ENCODE results near the gene ITGA6.

Gene ITGA6

DNA sequence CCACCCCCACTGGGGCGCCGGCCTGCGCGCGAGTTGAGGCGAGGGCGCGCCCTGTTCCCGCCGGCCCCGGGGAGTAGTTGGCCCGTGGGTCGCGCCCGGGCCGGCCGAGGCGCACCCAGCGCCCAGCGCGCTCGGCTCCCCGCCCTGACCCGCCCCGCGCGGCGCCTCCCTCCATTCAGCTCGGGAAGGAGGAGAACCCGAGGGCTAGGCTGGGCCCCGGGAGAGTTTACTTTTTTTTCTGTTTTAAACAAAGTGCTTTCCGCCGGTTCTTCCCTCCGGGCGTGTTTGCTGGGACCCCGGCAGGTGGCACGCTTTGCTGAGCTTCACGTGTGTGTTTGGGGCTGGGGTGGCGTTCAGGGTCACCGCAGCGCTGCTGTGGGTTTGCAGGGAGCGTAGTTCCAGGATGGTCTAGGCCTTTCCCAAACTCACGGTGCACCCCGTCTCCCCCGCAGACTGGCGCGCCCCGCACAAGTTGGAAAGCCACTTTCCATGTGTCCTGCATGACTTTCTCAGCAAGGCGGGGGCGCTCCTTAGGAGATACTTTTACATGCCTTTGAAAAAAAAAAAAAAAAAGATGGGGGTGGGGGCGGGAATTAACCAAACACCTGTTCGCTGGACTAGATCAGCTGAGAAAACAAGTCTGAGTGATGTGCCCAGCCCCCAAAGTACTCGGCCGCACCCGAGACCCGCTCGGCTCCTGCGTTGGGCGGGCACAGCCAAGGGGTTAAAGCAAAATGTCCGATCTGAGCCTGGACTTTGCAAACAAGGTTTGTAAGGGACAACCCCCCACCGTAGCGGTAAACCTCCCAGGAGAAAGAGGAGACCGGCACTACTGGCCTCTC, 825 bp downstream of the ITGA6 start (continued):
- TF ChIP-seq, protein P1, sequence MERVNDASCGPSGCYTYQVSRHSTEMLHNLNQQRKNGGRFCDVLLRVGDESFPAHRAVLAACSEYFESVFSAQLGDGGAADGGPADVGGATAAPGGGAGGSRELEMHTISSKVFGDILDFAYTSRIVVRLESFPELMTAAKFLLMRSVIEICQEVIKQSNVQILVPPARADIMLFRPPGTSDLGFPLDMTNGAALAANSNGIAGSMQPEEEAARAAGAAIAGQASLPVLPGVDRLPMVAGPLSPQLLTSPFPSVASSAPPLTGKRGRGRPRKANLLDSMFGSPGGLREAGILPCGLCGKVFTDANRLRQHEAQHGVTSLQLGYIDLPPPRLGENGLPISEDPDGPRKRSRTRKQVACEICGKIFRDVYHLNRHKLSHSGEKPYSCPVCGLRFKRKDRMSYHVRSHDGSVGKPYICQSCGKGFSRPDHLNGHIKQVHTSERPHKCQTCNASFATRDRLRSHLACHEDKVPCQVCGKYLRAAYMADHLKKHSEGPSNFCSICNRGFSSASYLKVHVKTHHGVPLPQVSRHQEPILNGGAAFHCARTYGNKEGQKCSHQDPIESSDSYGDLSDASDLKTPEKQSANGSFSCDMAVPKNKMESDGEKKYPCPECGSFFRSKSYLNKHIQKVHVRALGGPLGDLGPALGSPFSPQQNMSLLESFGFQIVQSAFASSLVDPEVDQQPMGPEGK (tag by site-specific recombination; IDR thresholded peaks at IDR 0.05): peak; percentile 55; the same call in 1 of the 2 replicates
- TF ChIP-seq, protein P2, sequence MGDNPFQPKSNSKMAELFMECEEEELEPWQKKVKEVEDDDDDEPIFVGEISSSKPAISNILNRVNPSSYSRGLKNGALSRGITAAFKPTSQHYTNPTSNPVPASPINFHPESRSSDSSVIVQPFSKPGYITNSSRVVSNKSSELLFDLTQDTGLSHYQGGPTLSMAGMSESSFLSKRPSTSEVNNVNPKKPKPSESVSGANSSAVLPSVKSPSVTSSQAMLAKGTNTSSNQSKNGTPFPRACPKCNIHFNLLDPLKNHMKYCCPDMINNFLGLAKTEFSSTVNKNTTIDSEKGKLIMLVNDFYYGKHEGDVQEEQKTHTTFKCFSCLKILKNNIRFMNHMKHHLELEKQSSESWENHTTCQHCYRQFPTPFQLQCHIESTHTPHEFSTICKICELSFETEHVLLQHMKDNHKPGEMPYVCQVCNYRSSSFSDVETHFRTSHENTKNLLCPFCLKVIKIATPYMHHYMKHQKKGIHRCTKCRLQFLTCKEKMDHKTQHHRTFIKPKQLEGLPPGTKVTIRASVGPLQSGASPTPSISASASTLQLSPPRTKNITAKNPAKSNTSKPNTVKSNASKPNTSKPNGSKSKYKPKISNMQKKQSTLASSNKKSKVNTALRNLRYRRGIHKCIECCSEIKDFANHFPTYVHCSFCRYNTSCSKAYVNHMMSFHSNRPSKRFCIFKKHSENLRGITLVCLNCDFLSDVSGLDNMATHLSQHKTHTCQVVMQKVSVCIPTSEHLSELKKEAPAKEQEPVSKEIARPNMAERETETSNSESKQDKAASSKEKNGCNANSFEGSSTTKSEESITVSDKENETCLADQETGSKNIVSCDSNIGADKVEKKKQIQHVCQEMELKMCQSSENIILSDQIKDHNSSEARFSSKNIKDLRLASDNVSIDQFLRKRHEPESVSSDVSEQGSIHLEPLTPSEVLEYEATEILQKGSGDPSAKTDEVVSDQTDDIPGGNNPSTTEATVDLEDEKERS (tag by site-specific recombination; IDR thresholded peaks at IDR 0.05): no peak
- TF ChIP-seq OVOL3 (tag by site-specific recombination; IDR thresholded peaks at IDR 0.05) (no peak), OSR2 (tag by site-specific recombination; IDR thresholded peaks at IDR 0.05) (no peak), ZNF610 (tag by site-specific recombination; IDR thresholded peaks at IDR 0.05; ENCODE audit: borderline replicate concordance) (no peak), GLIS2 (tag by site-specific recombination; IDR thresholded peaks at IDR 0.05) (peak; percentile 32), GLI2 (tag by site-specific recombination; IDR thresholded peaks at IDR 0.05; ENCODE audit: borderline replicate concordance, low read depth) (no peak), ZNF302 (tag by site-specific recombination; IDR thresholded peaks at IDR 0.05; ENCODE audit: low read depth) (no peak), ZNF624 (tag by site-specific recombination; IDR thresholded peaks at IDR 0.05) (no peak), ZNF670 (tag by site-specific recombination; IDR thresholded peaks at IDR 0.05; ENCODE audit: low read depth) (no peak), ZBTB48 (tag by site-specific recombination; IDR thresholded peaks at IDR 0.05) (peak; percentile 84), ZNF266 (tag by site-specific recombination; IDR thresholded peaks at IDR 0.05; ENCODE audit: low read depth) (no peak), ZFHX2 (tag by site-specific recombination; conservative IDR thresholded peaks at IDR 0.05) (peak; percentile 50), ZNF433 (tag by site-specific recombination; IDR thresholded peaks at IDR 0.05; ENCODE audit: low read depth) (no peak), MEIS1 (CRISPR knock-in tag; IDR thresholded peaks at IDR 0.05; ENCODE audit: borderline replicate concordance) (no peak), ZNF138 (tag by site-specific recombination; IDR thresholded peaks at IDR 0.05; ENCODE audit: borderline replicate concordance) (no peak), RBAK (tag by site-specific recombination; IDR thresholded peaks at IDR 0.05) (no peak), ZNF112 (tag by site-specific recombination; IDR thresholded peaks at IDR 0.05) (no peak), ZNF785 (tag by site-specific recombination; IDR thresholded peaks at IDR 0.05) (no peak)
- TF ChIP-seq, protein P3, sequence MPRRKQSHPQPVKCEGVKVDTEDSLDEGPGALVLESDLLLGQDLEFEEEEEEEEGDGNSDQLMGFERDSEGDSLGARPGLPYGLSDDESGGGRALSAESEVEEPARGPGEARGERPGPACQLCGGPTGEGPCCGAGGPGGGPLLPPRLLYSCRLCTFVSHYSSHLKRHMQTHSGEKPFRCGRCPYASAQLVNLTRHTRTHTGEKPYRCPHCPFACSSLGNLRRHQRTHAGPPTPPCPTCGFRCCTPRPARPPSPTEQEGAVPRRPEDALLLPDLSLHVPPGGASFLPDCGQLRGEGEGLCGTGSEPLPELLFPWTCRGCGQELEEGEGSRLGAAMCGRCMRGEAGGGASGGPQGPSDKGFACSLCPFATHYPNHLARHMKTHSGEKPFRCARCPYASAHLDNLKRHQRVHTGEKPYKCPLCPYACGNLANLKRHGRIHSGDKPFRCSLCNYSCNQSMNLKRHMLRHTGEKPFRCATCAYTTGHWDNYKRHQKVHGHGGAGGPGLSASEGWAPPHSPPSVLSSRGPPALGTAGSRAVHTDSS (tag by site-specific recombination; IDR thresholded peaks at IDR 0.05): no peak
- TF ChIP-seq, protein P4, sequence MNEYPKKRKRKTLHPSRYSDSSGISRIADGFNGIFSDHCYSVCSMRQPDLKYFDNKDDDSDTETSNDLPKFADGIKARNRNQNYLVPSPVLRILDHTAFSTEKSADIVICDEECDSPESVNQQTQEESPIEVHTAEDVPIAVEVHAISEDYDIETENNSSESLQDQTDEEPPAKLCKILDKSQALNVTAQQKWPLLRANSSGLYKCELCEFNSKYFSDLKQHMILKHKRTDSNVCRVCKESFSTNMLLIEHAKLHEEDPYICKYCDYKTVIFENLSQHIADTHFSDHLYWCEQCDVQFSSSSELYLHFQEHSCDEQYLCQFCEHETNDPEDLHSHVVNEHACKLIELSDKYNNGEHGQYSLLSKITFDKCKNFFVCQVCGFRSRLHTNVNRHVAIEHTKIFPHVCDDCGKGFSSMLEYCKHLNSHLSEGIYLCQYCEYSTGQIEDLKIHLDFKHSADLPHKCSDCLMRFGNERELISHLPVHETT (tag by site-specific recombination; IDR thresholded peaks at IDR 0.05): no peak
- TF ChIP-seq, protein P5, sequence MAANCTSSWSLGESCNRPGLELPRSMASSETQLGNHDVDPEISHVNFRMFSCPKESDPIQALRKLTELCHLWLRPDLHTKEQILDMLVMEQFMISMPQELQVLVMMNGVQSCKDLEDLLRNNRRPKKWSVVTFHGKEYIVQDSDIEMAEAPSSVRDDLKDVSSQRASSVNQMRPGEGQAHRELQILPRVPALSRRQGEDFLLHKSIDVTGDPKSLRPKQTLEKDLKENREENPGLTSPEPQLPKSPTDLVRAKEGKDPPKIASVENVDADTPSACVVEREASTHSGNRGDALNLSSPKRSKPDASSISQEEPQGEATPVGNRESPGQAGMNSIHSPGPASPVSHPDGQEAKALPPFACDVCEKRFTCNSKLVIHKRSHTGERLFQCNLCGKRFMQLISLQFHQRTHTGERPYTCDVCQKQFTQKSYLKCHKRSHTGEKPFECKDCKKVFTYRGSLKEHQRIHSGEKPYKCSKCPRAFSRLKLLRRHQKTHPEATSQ (tag by site-specific recombination; IDR thresholded peaks at IDR 0.05): no peak
- TF ChIP-seq, protein P6, sequence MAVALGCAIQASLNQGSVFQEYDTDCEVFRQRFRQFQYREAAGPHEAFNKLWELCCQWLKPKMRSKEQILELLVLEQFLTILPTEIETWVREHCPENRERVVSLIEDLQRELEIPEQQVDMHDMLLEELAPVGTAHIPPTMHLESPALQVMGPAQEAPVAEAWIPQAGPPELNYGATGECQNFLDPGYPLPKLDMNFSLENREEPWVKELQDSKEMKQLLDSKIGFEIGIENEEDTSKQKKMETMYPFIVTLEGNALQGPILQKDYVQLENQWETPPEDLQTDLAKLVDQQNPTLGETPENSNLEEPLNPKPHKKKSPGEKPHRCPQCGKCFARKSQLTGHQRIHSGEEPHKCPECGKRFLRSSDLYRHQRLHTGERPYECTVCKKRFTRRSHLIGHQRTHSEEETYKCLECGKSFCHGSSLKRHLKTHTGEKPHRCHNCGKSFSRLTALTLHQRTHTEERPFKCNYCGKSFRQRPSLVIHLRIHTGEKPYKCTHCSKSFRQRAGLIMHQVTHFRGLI (tag by site-specific recombination; IDR thresholded peaks at IDR 0.05): peak; percentile 81

Measured in HEK293 (cell line).